Activated CD4-positive, alpha-beta T cell treated with anti-CD3 and anti-CD28 coated beads, Interleukin-2, amount 10 ng/mL, durations not matched to agents 24 days and 14 days (primary cell): Measurements from ENCODE around the gene C11orf21. TPM values are rescaled to one million over a fixed set of nuclear protein-coding genes. Genes with fewer than 3 reads are reported as not detected.
A peak's percentile ranks its signal among the peaks of the same experiment; 100 is the strongest.

Experiments
- DNase-seq: peaks from one replicate; pipeline ENCODE4 v3.0.0; 2022
- H3K27ac Mint-ChIP-seq: one replicate; pipeline ENCODE4 v1.8.0; 2022; ENCODE audit warnings: mild to moderate bottlenecking, mixed read lengths
- H3K27me3 Mint-ChIP-seq: one replicate; pipeline ENCODE4 v1.8.0; 2022; ENCODE audit warnings: mixed read lengths
- H3K36me3 Mint-ChIP-seq: one replicate; pipeline ENCODE4 v1.8.0; 2022; ENCODE audit warnings: low read depth, mild to moderate bottlenecking, mixed read lengths
- H3K4me1 Mint-ChIP-seq: one replicate; pipeline ENCODE4 v1.8.0; 2021; ENCODE audit warnings: mixed read lengths
- H3K4me3 Mint-ChIP-seq: one replicate; pipeline ENCODE4 v1.8.0; 2022; ENCODE audit warnings: mild to moderate bottlenecking, moderate library complexity, mixed read lengths
- H3K9me3 Mint-ChIP-seq: one replicate; pipeline ENCODE4 v1.8.0; 2021; ENCODE audit warnings: mixed read lengths
- intact Hi-C: fragments of 100-400 bp; cut with micrococcal nuclease; formaldehyde crosslinking; loops from one replicate; pipeline ENCODE4 v1.15.1; 2023
- total RNA-seq: library from RNA; stranded (reverse); gene quantifications from 2 replicates; pipeline ENCODE4 v1.2.3, GENCODE V29; 2022

The C11orf21 gene
- total RNA-seq, 1 donor from 2014 or later: 2.6 TPM

DNA sequence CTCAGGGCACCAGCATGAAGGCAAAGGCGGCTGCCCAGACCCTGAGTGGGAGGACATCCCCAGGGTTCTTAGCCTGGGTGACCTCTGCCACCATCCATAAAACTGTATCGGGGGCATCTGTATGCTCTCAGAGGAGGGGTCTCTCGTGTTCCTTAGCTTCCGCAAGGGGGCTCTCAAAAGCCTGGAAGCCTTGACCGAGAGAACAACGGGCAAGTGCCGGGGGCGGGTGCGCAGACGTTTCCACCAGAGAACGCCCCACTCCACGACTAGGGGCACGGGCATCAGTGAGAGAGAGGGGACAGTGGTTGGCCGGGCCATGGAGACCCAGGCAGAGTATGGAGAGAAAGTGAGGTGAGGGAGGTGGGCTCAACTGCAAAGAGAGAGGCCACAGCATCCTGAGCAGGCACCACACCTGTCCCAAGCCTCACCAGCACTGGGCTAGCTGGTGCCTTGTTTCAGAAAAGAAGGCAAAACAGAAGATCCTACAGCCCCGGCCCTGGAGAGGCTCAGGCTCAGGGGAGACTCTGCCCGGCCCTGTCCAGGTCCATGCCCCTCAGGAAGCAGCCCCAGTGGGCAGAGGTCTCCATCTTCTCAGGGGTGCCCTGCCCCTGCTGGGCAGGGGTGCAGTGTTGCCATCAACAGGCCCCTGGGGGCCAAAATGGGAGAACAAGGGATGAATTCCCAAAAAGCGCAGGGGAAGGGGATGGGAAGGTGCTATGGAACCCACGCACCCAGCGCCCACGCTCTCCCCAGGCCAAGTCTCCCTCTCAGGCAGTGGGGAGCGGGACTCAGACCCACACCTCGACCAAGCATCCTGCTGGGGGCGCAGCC lies 6.0 kb upstream of the C11orf21 start:
- Mint-ChIP-seq H3K27me3 (no peaks in the 10 kb centered on the region), H3K4me1 (peaks cover 19% of the 10 kb centered on the region), H3K36me3 (no peaks in the 10 kb centered on the region), H3K9me3 (no peaks in the 10 kb centered on the region), H3K27ac (peak overlapping the region; percentile 51), H3K4me3 (no peak overlapping the region)
- DNase-seq: no peak
- intact Hi-C loops: loop anchor here (10.0 kb wide), 1 partner anchor 227 kb away; no protein-coding TSS in a partner anchor

DNA sequence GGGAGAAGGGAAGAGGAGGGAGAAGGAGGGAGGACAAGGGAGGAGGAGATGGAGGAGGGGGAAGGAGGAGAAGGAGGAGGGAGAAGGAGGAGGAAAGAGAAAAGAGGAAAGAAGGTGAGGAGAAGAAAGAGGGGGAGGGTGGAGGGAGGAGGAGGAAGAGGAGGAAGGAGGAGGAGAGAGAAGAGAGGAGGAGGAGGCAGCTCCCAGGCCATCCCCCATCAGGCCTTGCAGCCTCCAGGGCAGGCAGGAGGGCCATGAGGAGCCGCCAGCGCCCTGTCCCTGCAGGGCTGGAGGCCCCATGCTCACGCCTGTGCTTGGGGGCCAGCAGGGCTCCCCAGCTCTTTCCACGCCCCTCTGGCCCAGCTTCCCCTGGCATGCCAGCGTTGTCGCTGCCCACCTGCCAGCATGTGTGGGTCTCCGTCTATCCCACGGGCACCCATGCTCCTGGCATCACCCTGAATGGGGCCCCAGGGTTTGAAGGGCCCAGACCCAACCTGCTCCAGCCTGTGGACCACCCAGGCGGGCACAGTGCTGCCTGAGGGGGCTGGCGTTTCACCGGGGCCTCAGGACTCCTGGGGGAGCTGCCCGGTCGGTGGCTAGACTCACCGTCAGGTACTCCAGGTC lies 5.3 kb upstream of the C11orf21 start:
- intact Hi-C loops: loop anchor here (10.0 kb wide), 1 partner anchor 228 kb away; no protein-coding TSS in a partner anchor
- no peak overlapping the region for H3K27ac Mint-ChIP-seq
- DNase-seq: no peak
- no peaks in the 10 kb centered on the region for H3K36me3 Mint-ChIP-seq
- no peaks in the 10 kb centered on the region for H3K27me3 Mint-ChIP-seq
- peaks cover 22% of the 10 kb centered on the region for H3K4me1 Mint-ChIP-seq
- no peaks in the 10 kb centered on the region for H3K9me3 Mint-ChIP-seq
- no peak overlapping the region for H3K4me3 Mint-ChIP-seq

DNA sequence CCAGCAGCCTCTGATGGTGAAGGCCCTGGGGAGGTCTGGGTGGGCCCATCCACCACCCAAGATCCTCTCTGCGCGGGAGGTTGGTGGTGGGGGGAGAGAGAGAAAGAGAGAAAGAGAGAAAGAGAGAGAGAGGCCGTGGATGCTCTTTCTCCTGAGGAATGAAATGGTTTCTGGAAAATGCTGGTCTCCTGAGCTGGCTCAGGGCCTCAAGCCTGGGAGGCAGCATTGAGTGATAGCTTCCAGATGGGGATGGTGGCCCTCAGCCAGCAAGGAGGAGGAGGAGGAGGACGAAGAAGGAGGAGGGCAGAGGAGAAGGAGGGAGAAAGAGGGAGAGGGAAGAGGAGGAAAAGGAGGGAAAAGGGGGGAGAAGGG lies 4.7 kb upstream of the C11orf21 start:
- no peak for DNase-seq
- Mint-ChIP-seq H3K36me3 (no peaks in the 10 kb centered on the region), H3K4me1 (peaks cover 27% of the 10 kb centered on the region), H3K9me3 (no peaks in the 10 kb centered on the region), H3K4me3 (peak overlapping the region; percentile 71), H3K27ac (peak overlapping the region; percentile 82), H3K27me3 (no peaks in the 10 kb centered on the region)
- intact Hi-C loops: loop anchor here (10.0 kb wide), 1 partner anchor 228 kb away; no protein-coding TSS in a partner anchor

DNA sequence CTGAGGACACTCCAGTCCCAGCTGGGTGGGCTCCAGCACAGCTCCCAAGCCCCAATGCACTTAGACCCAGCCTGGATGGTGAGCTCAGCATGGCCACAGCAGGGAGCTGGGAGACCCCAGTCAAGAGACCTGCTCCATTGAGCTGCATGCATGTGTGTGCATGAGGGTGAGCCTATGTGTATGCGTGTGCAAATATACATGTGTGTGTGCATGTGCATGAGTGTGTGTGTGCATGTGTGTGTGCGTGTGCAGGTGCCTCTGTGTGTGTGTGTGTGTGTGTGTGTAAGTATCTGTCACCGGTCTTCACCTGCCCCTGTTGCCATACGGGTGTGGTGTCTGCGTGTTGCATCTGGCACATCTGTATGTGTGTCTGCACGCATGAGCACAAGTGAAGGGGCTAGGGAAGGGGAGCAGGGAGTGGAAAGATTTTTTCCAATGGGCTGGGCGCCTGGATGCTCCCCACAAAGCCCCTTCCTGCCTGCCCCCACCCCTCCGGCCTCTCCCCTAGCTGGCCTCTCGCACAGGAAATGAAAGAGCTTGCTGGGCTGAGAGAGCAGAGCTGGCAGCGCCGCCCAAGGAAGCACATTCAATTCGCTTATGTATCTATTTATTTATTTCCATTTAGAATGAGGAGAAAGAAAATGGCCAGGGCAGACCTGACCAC lies 4.2 kb upstream of the C11orf21 start:
- Mint-ChIP-seq H3K36me3 (no peaks in the 10 kb centered on the region), H3K27me3 (no peaks in the 10 kb centered on the region), H3K27ac (peak overlapping the region; percentile 82), H3K9me3 (no peaks in the 10 kb centered on the region), H3K4me3 (peak overlapping the region; percentile 71), H3K4me1 (peaks cover 27% of the 10 kb centered on the region)
- intact Hi-C loops: loop anchor here (1.0 to 10.0 kb wide), 2 partner anchors 114 to 229 kb away; no protein-coding TSS in a partner anchor
- DNase-seq: peak; percentile 74

DNA sequence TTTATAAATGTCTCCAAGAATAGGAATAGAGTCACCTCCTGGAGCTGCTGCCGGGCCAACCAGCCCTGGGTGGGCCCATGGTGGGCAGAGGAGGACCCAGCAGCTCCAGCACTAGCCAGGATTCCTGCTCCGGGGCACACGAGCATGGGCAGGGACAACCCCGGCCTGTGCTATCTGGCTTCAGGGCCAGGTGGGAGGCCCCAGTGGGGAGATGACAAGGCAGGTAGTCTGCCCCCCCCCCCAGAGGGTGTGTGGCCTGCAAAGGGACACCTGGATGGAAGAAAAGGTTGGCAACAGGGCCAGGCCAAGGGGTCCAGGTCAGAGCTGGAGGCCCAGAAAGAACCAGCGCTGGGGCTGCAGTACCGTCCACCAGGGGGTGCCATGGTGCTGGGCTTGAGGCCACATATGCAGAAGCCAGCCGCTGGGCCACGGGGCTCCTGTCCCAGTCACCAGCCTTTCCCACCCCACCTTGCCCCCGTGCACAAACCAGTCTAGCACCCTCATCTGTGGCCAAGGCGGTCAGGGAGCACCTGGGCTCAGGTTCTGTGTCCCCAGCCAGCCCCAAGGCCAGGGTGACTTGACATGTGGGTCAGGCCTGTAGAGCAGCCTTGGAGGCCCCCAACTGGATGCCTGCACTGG lies 3.5 kb upstream of the C11orf21 start:
- DNase-seq: peak; percentile 95
- H3K27me3 Mint-ChIP-seq: no peaks in the 10 kb centered on the region
- H3K9me3 Mint-ChIP-seq: no peaks in the 10 kb centered on the region
- intact Hi-C loops: loop anchor here (1.0 to 10.0 kb wide), 2 partner anchors 115 to 230 kb away; no protein-coding TSS in a partner anchor
- no peaks in the 10 kb centered on the region for H3K36me3 Mint-ChIP-seq
- peaks cover 31% of the 10 kb centered on the region for H3K4me1 Mint-ChIP-seq
- peak overlapping the region; percentile 71 for H3K4me3 Mint-ChIP-seq
- H3K27ac Mint-ChIP-seq: peak overlapping the region; percentile 29

DNA sequence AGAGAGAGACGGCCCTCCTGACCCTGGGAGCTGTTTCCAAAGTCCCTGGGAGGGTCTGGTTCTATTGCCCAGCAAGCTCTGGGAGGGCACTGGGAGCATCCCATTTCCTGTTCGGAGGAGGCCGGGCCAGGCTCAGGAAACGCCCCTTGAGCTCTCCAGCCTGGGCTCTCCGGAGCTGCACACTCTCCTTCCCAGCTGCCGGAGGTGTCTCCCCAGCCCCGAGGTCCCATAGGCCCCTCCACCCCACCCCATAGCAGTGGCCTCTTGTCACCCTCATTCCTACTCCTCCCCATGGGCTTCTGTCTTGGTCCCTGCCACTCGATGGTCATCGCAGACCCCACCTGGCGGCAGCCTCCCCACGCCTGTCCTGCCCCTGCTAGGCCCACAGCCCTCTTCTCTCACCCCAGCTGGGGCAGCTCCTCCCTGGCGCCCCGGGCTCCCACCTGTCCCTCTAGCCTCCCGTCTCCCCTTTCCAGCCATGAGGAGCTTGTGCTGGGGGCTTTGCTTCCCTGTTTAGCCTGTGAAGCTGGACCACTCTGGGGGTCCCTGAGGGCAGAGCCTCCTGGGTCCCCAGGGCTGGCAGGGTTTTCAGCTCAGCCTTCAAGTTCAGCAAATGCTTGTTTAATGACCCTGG lies 2.9 kb upstream of the C11orf21 start:
- no peaks in the 10 kb centered on the region for H3K9me3 Mint-ChIP-seq
- intact Hi-C loops: loop anchor here (1.0 to 10.0 kb wide), 3 partner anchors 73 to 230 kb away; partner anchors contain the start of gene CD81
- no peak for DNase-seq
- no peak overlapping the region for H3K4me3 Mint-ChIP-seq
- H3K27me3 Mint-ChIP-seq: no peaks in the 10 kb centered on the region
- peaks cover 33% of the 10 kb centered on the region for H3K4me1 Mint-ChIP-seq
- H3K27ac Mint-ChIP-seq: no peak overlapping the region
- no peaks in the 10 kb centered on the region for H3K36me3 Mint-ChIP-seq

DNA sequence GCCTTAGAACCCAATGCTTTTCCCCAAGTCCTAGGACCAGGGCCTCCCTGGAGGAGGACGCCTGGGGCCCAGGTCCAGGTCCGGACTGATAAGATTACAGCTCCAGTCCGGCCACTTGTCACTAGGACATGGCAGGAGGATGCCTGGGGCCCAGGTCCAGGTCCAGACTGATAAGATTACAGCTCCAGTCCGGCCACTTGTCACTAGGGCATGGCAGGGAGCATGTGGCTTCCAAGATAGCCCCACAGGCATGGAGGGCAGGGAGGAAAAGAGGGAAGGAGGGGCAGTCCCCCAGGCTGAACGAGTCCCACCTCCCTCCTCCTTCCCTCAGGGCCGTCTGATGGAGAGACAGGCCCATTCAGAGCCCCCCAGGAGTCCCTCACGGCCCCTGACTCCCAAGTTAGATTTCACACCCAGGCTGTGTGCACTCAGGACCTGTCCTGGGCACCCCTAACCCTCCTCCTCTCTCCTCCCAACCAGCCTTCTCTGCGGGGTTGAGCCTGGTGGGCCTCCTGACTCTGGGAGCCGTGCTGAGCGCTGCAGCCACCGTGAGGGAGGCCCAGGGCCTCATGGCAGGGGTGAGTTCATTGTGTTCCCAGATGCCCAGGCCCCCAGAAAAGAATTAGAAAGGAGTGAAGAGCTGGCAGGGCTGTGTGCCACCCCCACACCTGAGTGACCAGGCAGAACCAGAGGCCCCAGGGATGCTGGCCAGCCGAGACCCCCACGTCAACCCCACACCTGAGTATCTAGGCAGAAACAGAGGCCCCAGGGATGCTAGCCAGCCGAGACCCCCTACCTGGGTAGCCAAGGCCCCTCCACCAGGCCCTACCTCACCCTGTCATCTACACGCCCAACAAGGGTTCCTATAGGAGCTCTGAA lies 2.1 kb upstream of the C11orf21 start:
- no peak overlapping the region for H3K27ac Mint-ChIP-seq
- H3K4me3 Mint-ChIP-seq: peak overlapping the region; percentile 95
- peaks cover 36% of the 10 kb centered on the region for H3K4me1 Mint-ChIP-seq
- no peak for DNase-seq
- intact Hi-C loops: loop anchor here (5.0 to 10.0 kb wide), 2 partner anchors 73 to 231 kb away; partner anchors contain the start of gene CD81
- H3K9me3 Mint-ChIP-seq: no peaks in the 10 kb centered on the region
- H3K36me3 Mint-ChIP-seq: no peaks in the 10 kb centered on the region
- no peaks in the 10 kb centered on the region for H3K27me3 Mint-ChIP-seq

DNA sequence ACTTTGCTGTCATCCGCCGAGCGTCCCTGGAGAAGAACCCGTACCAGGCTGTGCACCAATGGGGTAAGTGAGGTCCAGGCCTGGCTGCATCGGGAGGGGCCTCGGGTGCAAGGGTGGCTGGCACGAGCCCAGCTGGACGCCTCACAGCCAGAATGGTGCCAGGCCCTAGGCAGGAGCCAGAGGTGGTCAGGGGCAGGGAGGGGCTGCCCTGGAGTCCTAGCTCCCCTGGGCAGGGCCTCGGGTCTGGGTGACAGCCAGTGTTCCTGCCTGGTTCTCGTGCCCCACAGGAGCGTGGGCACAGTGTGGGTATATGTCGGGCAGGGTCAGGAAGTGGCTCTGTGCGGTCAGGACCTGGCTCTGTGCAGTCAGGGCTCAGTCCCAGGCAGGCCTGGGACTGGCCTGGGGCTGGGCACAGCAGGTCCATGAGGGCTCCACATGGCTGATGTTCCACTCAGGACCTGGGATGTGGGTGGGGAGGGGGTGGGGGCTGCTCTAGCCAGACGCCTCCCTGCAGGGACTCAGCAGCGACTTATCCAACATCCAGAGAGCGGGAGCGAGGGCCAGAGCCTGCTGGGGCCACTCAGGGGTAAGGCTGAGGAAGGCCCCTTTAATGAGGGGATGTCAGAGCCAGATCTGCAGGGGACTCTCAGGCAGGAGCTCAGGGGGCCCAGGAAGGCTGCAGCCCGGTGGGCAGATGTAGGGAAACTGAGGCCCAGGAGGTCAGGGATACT lies 1.3 kb upstream of the C11orf21 start:
- DNase-seq: peak; percentile 60
- peak overlapping the region; percentile 73 for H3K27ac Mint-ChIP-seq
- no peaks in the 10 kb centered on the region for H3K9me3 Mint-ChIP-seq
- intact Hi-C loops: loop anchor here (5.0 to 10.0 kb wide), 2 partner anchors 74 to 232 kb away; partner anchors contain the start of gene CD81
- H3K36me3 Mint-ChIP-seq: no peaks in the 10 kb centered on the region
- H3K4me1 Mint-ChIP-seq: peaks cover 36% of the 10 kb centered on the region
- no peaks in the 10 kb centered on the region for H3K27me3 Mint-ChIP-seq
- peak overlapping the region; percentile 95 for H3K4me3 Mint-ChIP-seq

DNA sequence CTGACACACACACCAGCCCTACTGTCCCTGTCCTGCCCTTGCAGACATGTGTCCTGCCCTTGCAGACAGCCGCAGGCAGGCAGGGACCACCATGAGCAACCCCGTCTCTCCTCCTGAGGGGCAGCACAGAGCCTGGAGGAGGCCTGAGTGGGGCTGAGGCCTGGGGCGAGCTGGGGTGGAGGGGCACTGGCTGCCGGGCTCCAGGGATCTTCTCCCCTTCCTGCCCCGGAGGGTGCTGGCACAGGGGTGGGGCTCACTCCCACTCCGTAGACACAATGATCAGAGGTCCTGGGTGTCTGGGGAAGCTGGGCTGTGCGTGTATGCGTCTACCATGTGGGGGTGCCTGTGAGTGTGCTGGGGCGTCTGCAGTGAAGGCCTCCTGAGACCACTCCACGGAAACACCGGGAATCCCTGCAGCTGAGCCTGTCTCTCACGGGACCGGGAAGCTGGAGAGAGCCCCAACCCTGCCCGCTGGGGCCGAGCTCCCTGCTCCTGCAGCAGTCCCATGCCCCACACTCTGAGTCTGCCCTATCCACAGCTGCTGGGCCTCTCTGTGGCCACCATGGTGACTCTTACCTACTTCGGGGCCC lies 683 bp upstream of the C11orf21 start:
- peak overlapping the region; percentile 95 for H3K4me3 Mint-ChIP-seq
- H3K4me1 Mint-ChIP-seq: peaks cover 36% of the 10 kb centered on the region
- DNase-seq: peak; percentile 70
- no peaks in the 10 kb centered on the region for H3K9me3 Mint-ChIP-seq
- peak overlapping the region; percentile 73 for H3K27ac Mint-ChIP-seq
- intact Hi-C loops: loop anchor here (5.0 to 10.0 kb wide), 2 partner anchors 75 to 232 kb away; partner anchors contain the start of gene CD81
- no peaks in the 10 kb centered on the region for H3K27me3 Mint-ChIP-seq
- peaks cover under 1% of the 10 kb centered on the region for H3K36me3 Mint-ChIP-seq

DNA sequence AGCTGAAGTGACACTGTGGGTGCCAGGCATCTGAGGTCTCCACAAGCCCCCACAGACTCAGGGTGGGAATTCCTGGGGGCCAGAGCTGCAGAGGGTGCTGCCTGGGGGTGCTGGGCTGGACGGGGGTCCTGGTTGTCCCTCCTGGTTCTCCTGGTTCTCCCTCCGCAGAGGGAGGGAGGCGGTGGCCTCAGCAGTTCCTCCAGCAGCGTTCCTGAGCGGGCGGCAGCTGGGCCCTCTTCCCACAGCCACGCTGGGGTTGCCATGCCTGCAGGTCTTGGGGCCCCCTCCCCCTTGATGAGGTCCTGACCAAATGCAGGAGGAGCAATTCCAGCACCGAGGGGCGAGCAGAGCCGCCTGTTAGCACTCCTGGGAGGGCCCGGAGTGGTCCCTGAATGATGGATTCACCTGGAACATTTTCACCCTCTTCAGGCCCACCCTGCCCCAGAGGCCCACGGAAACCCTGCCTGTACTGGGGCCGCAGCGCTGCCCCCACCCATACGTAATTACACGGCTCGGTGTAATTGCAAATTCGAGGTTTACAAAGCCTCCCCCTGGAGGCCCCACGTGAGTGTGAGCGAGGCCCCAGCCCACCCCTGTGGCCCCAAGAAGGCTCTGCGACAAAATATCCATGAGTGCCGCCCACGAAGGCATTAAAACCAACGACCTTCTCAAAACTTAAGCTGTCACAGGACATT lies 635 bp downstream of the C11orf21 start:
- peak overlapping the region; percentile 92 for H3K27ac Mint-ChIP-seq

More for the DNA sequence above, 635 bp downstream of the C11orf21 start:
- H3K4me1 Mint-ChIP-seq: peaks cover 31% of the 10 kb centered on the region
- peaks cover 2% of the 10 kb centered on the region for H3K36me3 Mint-ChIP-seq
- peak overlapping the region; percentile 95 for H3K4me3 Mint-ChIP-seq
- no peaks in the 10 kb centered on the region for H3K9me3 Mint-ChIP-seq
- intact Hi-C loops: loop anchor here (5.0 to 10.0 kb wide), 2 partner anchors 76 to 234 kb away; partner anchors contain the start of gene CD81
- H3K27me3 Mint-ChIP-seq: no peaks in the 10 kb centered on the region
- DNase-seq: no peak
